Skeletal muscle tissue (tissue), 4 donors: ENCODE results near the gene NDUFA7. TPM values are rescaled to one million over a fixed set of nuclear protein-coding genes. Genes with fewer than 3 reads are reported as not detected.
"Not testable (repeated sequence)": the region's sequence is repeated elsewhere in the genome, so short reads cannot be mapped to it uniquely, and the experiment has no call there.

ENCODE experiments used
- H3K27ac ChIP-seq: one replicate; pipeline ENCODE4 v1.7.0; 2013; ENCODE audit warnings: mild to moderate bottlenecking, low read depth, low read length, inconsistent platforms
- H3K27me3 ChIP-seq, 3 donors: one replicate each; pipeline ENCODE4 v1.7.0; 2013; ENCODE audit warnings: low read length in 3 of 3; ENCODE audit not compliant: control insufficient read depth in 3 of 3, insufficient read depth in 3 of 3
- H3K36me3 ChIP-seq, 3 donors: one replicate each; pipeline ENCODE4 v1.7.0; 2013; ENCODE audit warnings: low read length in 3 of 3; ENCODE audit not compliant: control insufficient read depth in 3 of 3, insufficient read depth in 3 of 3
- H3K4me1 ChIP-seq, 3 donors: one replicate each; pipeline ENCODE4 v1.7.0; 2013; ENCODE audit warnings: low read length in 3 of 3, mild to moderate bottlenecking in 3 of 3; ENCODE audit not compliant: control insufficient read depth in 3 of 3, insufficient read depth in 3 of 3
- H3K4me3 ChIP-seq, 3 donors: one replicate each; pipeline ENCODE4 v1.7.0; 2013; ENCODE audit warnings: low read length in 3 of 3
- H3K9ac ChIP-seq, 3 donors: one replicate each; pipeline ENCODE4 v1.7.0; 2013; ENCODE audit warnings: low read length in 3 of 3, mild to moderate bottlenecking in 3 of 3, moderate library complexity in 2 of 3, low read depth in 1 of 3
- H3K9me3 ChIP-seq, 3 donors: one replicate each; pipeline ENCODE4 v1.7.0; 2013; ENCODE audit warnings: low read length in 3 of 3; ENCODE audit not compliant: control insufficient read depth in 3 of 3
- total RNA-seq: library from RNA; depleted of rRNA; stranded (reverse); fragments of >200 nt; gene quantifications from one replicate; pipeline ENCODE4 v1.2.3, GENCODE V29; 2014
- donor health status: Osteomylitis.

Gene NDUFA7
- total RNA-seq, 1 donor from 2014 or later = 21.4 TPM

DNA sequence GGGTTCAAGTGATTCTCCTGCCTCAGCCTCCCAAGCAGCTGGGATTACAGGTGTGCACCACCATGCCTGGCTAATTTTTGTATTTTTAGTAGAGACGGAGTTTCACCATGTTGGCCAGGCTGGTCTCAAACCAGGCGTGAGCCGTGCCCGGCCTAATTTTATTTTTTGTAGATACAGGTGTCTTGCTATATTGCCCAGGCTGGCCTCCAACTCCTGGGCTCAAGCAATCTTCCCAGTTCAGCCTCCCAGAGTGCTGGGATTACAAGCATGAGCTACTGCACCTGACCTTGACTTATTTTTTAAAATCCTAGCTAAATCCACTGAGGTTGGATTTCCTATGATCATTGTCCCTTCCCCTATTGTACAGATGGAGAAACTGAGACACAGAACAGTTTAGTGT, 20.3 kb upstream of the NDUFA7 start:
- H3K36me3 ChIP-seq, H3K9ac ChIP-seq, H3K4me1 ChIP-seq, H3K9me3 ChIP-seq: not testable (repeated sequence)
- Histone ChIP-seq H3K27me3 (peaks cover 16 to 40% (median 19%) of the 10 kb centered on the region in 3 donors), H3K27ac (peak overlapping the region; percentile 86), H3K4me3 (peak overlapping the region in 1 of 3 donors; percentile 38)

DNA sequence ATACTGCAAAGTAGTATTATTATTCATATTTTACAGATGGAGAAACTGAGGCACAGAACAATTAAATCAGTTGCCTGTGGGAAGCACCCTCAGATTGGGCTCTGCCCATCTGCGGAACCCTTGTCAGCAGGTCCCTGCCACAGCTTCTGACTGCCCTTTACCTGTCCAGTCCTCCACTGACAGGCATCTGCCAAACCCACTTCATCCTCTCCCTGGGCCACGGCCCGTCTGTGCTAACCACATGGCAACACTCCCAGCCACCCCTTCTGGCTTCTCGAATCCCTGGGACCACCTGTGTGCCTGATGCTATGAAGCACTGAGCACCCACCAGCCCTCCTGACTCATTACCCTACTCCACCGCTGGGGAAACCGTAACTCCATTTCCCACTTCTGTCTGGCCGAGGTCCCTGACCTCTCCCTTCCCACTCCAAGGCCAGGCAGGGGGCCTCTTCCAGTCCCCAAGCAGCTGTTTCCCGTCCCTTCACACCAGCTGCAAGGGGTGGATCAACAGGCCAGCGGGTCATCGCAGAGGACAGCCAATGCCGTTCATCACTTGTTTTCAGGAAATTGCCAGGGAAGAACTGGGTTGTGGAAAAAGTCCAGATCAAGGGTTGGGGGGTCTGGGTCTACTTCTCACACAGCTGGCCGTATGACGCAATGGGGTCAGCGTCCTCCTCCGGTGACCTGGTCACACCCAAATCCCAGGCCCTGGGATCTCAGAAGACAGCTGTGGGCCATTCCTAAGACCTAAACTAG, 19.3 kb upstream of the NDUFA7 start:
- Histone ChIP-seq H3K9ac (peak overlapping the region in 1 of 3 donors; percentile 45), H3K27ac (peak overlapping the region; percentile 86), H3K36me3 (no peaks in the 10 kb centered on the region), H3K9me3 (no peaks in the 10 kb centered on the region), H3K4me3 (peak overlapping the region in 1 of 3 donors; percentile 22), H3K4me1 (peaks cover 0 to 8% (median 3%) of the 10 kb centered on the region in 3 donors), H3K27me3 (peaks cover 19 to 46% (median 19%) of the 10 kb centered on the region in 3 donors)

DNA sequence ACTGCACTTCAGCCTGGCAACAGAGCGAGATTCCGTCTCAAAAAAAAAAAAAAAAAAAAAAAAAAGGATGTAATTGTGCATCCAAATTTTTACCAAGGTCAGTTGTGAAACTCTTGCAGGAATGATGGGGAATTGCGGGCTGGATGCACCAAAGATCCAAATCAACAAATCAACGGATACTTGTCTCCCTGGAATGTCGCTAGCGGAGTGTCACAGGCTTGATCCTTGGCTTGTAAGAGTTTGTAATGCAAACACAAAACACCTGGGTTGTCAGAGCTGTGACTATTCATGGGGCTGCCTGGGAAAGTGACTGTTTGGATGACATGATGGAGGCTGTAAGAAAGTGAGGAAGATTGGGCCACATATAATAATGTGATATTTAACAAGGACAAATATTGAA, 17.7 kb upstream of the NDUFA7 start:
- Histone ChIP-seq H3K36me3 (no peaks in the 10 kb centered on the region), H3K4me1 (peaks cover 0 to 13% (median 8%) of the 10 kb centered on the region in 3 donors), H3K4me3 (no peak overlapping the region), H3K9ac (no peak overlapping the region), H3K27me3 (peaks cover 24 to 56% (median 26%) of the 10 kb centered on the region in 3 donors), H3K27ac (no peak overlapping the region), H3K9me3 (no peaks in the 10 kb centered on the region)

DNA sequence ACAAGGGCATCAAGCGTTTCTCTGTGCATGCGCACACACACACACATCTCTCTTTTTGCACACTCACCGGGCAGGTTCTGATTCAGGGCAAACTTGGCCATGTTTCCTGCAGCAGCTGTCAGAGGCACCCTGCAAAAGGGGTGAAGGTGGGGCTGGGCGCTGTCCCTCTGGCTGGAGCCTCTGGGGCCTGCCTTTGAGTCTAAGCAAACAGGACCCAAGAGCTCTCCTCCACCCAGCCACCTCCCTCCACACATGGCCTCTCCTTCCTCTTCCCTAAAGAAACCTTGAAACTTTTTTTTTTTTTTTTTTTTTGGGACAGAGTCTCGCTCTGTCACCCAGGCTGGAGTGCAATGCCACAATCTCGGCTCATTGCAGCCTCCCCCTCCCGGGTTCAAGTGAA, 16.6 kb upstream of the NDUFA7 start:
- Histone ChIP-seq H3K9me3 (no peaks in the 10 kb centered on the region), H3K4me3 (no peak overlapping the region), H3K4me1 (peaks cover 0 to 16% (median 9%) of the 10 kb centered on the region in 3 donors), H3K36me3 (no peaks in the 10 kb centered on the region), H3K27me3 (peaks cover 26 to 57% (median 26%) of the 10 kb centered on the region in 3 donors), H3K9ac (no peak overlapping the region), H3K27ac (no peak overlapping the region)

DNA sequence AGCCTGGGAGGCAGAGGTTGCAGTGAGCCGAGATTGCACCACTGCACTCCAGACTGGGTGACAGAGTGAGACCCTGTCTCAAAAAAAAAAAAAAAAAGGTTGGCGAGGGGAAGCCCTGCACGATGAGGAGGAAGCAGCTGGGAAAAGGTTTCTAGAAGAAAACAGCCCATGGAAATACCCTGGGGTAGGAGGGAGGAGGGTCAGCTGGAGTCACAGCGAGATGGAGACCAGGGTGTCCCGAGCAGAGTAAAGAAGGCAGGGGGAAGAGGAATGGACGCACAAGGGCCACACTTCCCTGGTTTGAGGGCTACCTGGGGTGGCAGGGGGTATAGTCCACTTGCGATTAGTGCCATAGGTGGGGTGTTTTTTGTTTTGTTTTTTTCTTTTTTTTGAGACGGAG, 15.5 kb upstream of the NDUFA7 start:
- H3K36me3 ChIP-seq = no peaks in the 10 kb centered on the region
- H3K4me1 ChIP-seq = peaks cover 0 to 16% (median 9%) of the 10 kb centered on the region in 3 donors
- H3K9me3 ChIP-seq = no peaks in the 10 kb centered on the region
- H3K4me3 ChIP-seq = no peak overlapping the region
- H3K27me3 ChIP-seq = peaks cover 20 to 52% (median 26%) of the 10 kb centered on the region in 3 donors
- no peak overlapping the region for H3K27ac ChIP-seq
- no peak overlapping the region for H3K9ac ChIP-seq

DNA sequence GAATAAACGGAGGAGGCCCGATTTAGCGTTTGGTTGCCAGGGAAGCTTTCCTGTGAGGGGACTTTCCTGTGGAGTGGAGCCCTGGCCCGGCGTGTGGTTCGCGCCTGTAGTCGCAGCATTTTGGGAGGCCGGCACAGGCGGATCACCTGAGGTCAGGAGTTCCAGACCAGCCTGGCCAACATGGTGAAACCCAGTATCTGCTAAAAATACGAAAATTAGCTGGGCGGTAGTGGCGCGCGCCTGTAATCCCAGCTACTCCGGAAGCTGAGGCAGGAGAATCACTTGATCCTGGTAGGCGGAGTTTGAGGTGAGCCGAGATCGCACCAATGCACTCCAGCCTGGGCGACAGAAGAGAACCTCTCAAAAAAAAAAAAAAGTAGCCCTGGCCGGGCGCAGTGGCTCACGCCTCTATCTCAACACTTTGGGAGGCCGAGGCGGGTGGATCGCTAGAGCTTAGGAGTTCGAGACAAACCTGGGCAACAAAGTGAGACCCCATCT, 14.9 kb upstream of the NDUFA7 start:
- peaks cover 0 to 16% (median 9%) of the 10 kb centered on the region in 3 donors for H3K4me1 ChIP-seq
- peaks cover 20 to 52% (median 26%) of the 10 kb centered on the region in 3 donors for H3K27me3 ChIP-seq
- H3K9me3 ChIP-seq = no peaks in the 10 kb centered on the region
- no peaks in the 10 kb centered on the region for H3K36me3 ChIP-seq
- H3K27ac ChIP-seq = no peak overlapping the region
- no peak overlapping the region for H3K4me3 ChIP-seq
- no peak overlapping the region for H3K9ac ChIP-seq

DNA sequence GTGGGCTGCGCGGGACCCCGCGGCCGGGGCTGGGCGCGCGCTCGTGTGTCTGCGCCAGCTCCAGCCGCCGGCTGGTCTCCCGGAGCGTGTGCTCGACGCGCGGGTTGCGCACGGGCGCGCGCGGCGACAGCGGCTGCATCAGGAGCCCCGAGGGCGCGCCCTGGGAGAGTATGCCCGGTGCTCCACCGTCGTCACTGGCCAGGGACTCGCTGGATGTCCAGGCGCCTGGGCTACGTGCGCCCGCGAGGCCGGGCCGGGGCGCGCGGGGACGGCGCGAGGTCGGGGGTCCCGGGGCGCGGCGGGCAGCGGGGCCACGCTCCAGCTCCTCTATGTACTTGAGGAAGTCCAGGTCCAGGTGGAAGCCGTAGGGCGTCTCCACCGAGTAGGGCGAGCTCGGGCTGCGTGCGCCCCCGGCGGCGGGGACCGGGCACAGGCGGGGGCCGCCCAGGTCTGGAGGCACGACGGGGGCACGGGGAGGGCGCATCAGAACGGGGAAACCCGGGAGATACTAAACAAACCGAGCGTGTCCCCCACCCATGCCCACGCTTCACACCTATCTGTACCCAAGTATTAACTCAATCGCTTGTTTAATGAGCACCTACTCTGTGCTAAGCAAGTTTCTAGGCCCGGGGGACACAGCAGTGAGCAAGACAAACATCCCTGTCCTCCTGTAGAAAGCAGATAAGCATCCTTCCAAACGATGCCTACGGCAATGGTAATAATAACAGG, 14.3 kb upstream of the NDUFA7 start:
- peaks cover 0 to 16% (median 9%) of the 10 kb centered on the region in 3 donors for H3K4me1 ChIP-seq
- no peaks in the 10 kb centered on the region for H3K36me3 ChIP-seq
- H3K9me3 ChIP-seq = no peaks in the 10 kb centered on the region
- no peak overlapping the region for H3K27ac ChIP-seq
- peak overlapping the region in 2 of 3 donors; percentile 29 to 40 for H3K4me3 ChIP-seq
- H3K9ac ChIP-seq = no peak overlapping the region
- H3K27me3 ChIP-seq = peaks cover 20 to 47% (median 22%) of the 10 kb centered on the region in 3 donors

DNA sequence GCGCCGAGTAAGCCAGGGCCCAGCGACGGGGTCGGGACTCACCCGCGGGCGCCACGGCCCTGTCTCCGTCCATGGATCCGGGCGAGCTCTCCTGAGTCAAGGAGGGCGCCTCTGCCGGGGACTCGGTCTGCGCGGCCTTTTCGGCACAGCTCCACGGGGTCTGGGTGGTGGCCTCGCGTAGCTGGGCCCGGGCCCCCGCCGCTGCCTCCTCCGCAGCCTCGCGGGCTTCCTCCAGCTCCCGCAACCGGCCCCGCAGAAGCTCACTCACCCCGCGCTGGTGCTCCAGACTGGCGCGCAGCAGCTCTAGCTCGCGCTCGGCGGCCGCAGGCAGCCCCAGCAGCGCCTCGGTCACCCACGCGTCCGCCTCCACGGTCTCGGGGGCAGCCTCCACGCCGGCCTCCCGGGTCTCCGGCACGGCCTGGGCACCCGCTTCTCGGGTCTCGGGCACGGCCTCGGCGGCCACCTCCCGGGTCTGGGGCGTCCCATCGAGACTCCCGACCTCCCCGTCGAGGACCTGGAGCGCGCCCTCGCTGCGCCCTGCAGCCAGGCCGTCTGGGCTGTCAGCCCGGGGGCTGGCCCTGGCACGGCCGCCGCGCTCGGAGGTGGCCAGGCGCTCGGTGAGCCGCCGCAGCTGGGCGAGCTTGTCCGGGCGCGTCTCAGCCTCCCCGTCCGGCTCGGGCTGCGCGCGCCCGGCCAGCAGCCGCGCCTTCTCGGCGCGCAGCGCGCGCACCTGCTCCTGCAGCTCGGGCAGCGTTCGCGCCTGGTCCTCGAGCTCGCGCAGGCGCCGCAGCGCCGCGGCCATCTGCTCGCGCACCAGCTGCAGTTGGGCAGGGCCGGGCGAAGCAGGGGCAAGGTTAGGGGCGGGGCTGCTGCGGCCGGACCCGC, 13.5 kb upstream of the NDUFA7 start:
- H3K9me3 ChIP-seq = no peaks in the 10 kb centered on the region
- H3K36me3 ChIP-seq = no peaks in the 10 kb centered on the region
- H3K27me3 ChIP-seq = peaks cover 19 to 43% (median 20%) of the 10 kb centered on the region in 3 donors
- no peak overlapping the region for H3K27ac ChIP-seq
- H3K9ac ChIP-seq = no peak overlapping the region
- peaks cover 0 to 12% (median 9%) of the 10 kb centered on the region in 3 donors for H3K4me1 ChIP-seq
- H3K4me3 ChIP-seq = peak overlapping the region in 2 of 3 donors; percentile 29 to 40

DNA sequence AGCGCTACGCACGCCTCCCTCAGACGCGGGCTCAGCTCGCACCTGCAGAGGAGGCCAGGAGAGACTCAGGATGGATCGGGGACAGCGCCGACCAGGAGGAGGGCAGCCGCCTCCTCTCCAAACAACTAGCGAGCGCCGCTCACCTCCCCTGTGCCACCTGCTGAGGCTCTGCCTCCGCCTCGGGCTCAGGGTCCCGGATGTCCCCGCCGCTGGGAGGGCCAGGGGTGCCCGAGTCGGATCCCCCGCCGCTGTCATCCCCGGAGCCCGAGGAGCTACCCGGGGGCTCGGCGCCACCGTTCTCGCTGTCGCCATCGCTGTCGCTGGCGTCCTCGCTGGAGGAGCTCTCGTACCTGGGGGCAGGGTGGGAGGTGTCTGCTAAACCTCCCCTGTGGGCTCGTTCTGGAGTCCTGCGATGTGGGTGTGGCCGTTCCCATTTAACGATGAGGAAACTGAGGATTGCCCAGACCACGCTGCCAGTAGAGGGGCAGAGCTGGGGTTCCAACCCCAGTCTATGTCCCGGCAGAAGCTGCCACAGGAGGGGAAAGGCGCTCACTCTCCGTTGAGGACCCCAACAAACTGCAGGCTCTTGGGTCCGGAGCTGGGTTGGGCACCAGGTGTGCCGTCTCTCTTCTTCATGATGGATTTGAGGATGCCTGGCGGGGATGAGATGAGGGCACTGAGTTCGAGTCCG, 12.7 kb upstream of the NDUFA7 start:
- peaks cover 0 to 12% (median 9%) of the 10 kb centered on the region in 3 donors for H3K4me1 ChIP-seq
- no peak overlapping the region for H3K27ac ChIP-seq
- H3K9me3 ChIP-seq = no peaks in the 10 kb centered on the region
- H3K36me3 ChIP-seq = no peaks in the 10 kb centered on the region
- H3K4me3 ChIP-seq = no peak overlapping the region
- no peak overlapping the region for H3K9ac ChIP-seq
- H3K27me3 ChIP-seq = peaks cover 19 to 39% (median 20%) of the 10 kb centered on the region in 3 donors
